Liver (tissue), 9 donors: ENCODE data around the gene C14orf180. TPM values are rescaled to one million over a fixed set of nuclear protein-coding genes. Genes with fewer than 3 reads are reported as not detected.

ENCODE experiments used
- DNase-seq: peaks from one replicate; pipeline ENCODE4 v3.0.0-alpha.2; 2017; ENCODE audit warnings: low spot score
- H3K27ac ChIP-seq, 2 donors: one replicate each; pipeline ENCODE4 v1.7.0; 2013; ENCODE audit warnings: inconsistent platforms in 2 of 2, low read length in 2 of 2, control low read depth in 1 of 2, low read depth in 1 of 2, mild to moderate bottlenecking in 1 of 2
- H3K27me3 ChIP-seq, 4 donors: one replicate each; pipeline versions ENCODE4 v1.6.1 to v1.7.0; 2013; ENCODE audit warnings: low read length in 3 of 4, inconsistent platforms in 1 of 4, mild to moderate bottlenecking in 1 of 4, moderate library complexity in 1 of 4; ENCODE audit not compliant: control insufficient read depth in 4 of 4, insufficient read depth in 4 of 4
- H3K36me3 ChIP-seq, 4 donors: one replicate each; pipeline versions ENCODE4 v1.6.1 to v1.7.0; 2013; ENCODE audit warnings: low read length in 3 of 4, mild to moderate bottlenecking in 3 of 4, low read depth in 1 of 4, moderate library complexity in 1 of 4; ENCODE audit not compliant: control insufficient read depth in 4 of 4, insufficient read depth in 3 of 4
- H3K4me1 ChIP-seq, 4 donors: one replicate each; pipeline versions ENCODE4 v1.6.1 to v1.7.0; 2013; ENCODE audit warnings: low read length in 3 of 4, mild to moderate bottlenecking in 3 of 4, moderate library complexity in 1 of 4; ENCODE audit not compliant: control insufficient read depth in 4 of 4, insufficient read depth in 4 of 4
- H3K4me3 ChIP-seq, 3 donors: one replicate each; pipeline versions ENCODE4 v1.6.1 to v1.7.0; 2013; ENCODE audit warnings: low read length in 3 of 3, control low read depth in 1 of 3, low read depth in 1 of 3, mild to moderate bottlenecking in 1 of 3
- H3K9ac ChIP-seq, 2 donors: one replicate each; pipeline ENCODE4 v1.7.0; 2013; ENCODE audit warnings: low read length in 2 of 2, mild to moderate bottlenecking in 2 of 2, moderate library complexity in 2 of 2, control low read depth in 1 of 2, low read depth in 1 of 2
- H3K9me3 ChIP-seq, 4 donors: one replicate each; pipeline versions ENCODE4 v1.6.1 to v1.7.0; 2013; ENCODE audit warnings: low read length in 3 of 4; ENCODE audit not compliant: control insufficient read depth in 4 of 4
- CTCF ChIP-seq: fragments of 150-350 bp; IDR thresholded peaks from 2 replicates; pipeline ENCODE4 v1.5.1; 2017; ENCODE audit warnings: improper control_type of control experiment, low read depth, low read length; ENCODE audit not compliant: missing input control
- EGR1 ChIP-seq, 2 donors: IDR thresholded peaks; 2 replicates each; pipeline ENCODE4 v1.6.1; 2016 to 2018; ENCODE audit warnings: antibody characterized with exemption in 2 of 2, low read depth in 2 of 2
- FOXA1 ChIP-seq: IDR thresholded peaks from 2 replicates; pipeline ENCODE4 v1.6.1; 2016; ENCODE audit warnings: antibody characterized with exemption
- FOXA2 ChIP-seq: IDR thresholded peaks from 2 replicates; pipeline ENCODE4 v1.6.1; 2016; ENCODE audit warnings: antibody characterized with exemption
- GABPA ChIP-seq, 2 donors: IDR thresholded peaks in 1 of 2; conservative IDR thresholded peaks in 1 of 2; 2 replicates each; pipeline ENCODE4 v1.6.1; 2016; ENCODE audit warnings: antibody characterized with exemption in 2 of 2, mild to moderate bottlenecking in 1 of 2, moderate library complexity in 1 of 2
- HNF4A ChIP-seq, 2 donors: conservative IDR thresholded peaks; 2 replicates each; pipeline ENCODE4 v1.6.1; 2016; ENCODE audit warnings: antibody characterized with exemption in 2 of 2, mild to moderate bottlenecking in 2 of 2
- HNF4G ChIP-seq: IDR thresholded peaks from 2 replicates; pipeline ENCODE4 v1.6.1; 2016; ENCODE audit warnings: antibody characterized with exemption
- JUND ChIP-seq, 2 donors: IDR thresholded peaks; 2 replicates each; pipeline ENCODE4 v1.6.1; 2016; ENCODE audit warnings: antibody characterized with exemption in 2 of 2
- NR2F2 ChIP-seq: IDR thresholded peaks from 2 replicates; pipeline ENCODE4 v1.6.1; 2016; ENCODE audit warnings: antibody characterized with exemption
- RAD21 ChIP-seq, 2 donors: IDR thresholded peaks; 2 replicates each; pipeline ENCODE4 v1.6.1; 2016; ENCODE audit warnings: antibody characterized with exemption in 2 of 2, mild to moderate bottlenecking in 2 of 2
- REST ChIP-seq: IDR thresholded peaks from 2 replicates; pipeline ENCODE4 v1.6.1; 2016; ENCODE audit warnings: antibody characterized with exemption, mild to moderate bottlenecking
- RXRA ChIP-seq, 2 donors: IDR thresholded peaks; 2 replicates each; pipeline ENCODE4 v1.6.1; 2017 to 2018; ENCODE audit warnings: antibody characterized with exemption in 2 of 2, mild to moderate bottlenecking in 1 of 2
- SP1 ChIP-seq: IDR thresholded peaks from 2 replicates; pipeline ENCODE4 v1.6.1; 2018; ENCODE audit warnings: antibody characterized with exemption, mild to moderate bottlenecking
- TAF1 ChIP-seq: conservative IDR thresholded peaks from 2 replicates; pipeline ENCODE4 v1.6.1; 2016; ENCODE audit warnings: antibody characterized with exemption, mild to moderate bottlenecking
- YY1 ChIP-seq: IDR thresholded peaks from 2 replicates; pipeline ENCODE4 v1.6.1; 2016; ENCODE audit warnings: antibody characterized with exemption, mild to moderate bottlenecking
- ZBTB33 ChIP-seq: IDR thresholded peaks from 2 replicates; pipeline ENCODE4 v1.6.1; 2016; ENCODE audit warnings: antibody characterized with exemption
- WGBS: extraction: QIAGEN DNeasy Blood & Tissue Kit; methylation state at CpG from one replicate; pipeline ENCODE4 v1.1.7; 2013; 5-methylcytosine and 5-hydroxymethylcytosine counted together
- polyA plus RNA-seq, 2 donors: library from polyadenylated mRNA; stranded (reverse) in 1 of 2; unstranded in 1 of 2; fragments of 200-250 nt in 1 of 2; fragments of >200 nt in 1 of 2; fragmentation: Nextera tagmentation in 1 of 2; extraction: Ambion mirVana in 1 of 2; gene quantifications; one replicate each; pipeline versions ENCODE4 v1.2.1 to v1.2.3, GENCODE V29; 2013 to 2015
- total RNA-seq, 2 donors: library from RNA; depleted of rRNA; stranded (reverse); fragments of >200 nt; gene quantifications; one replicate each; pipeline ENCODE4 v1.2.3, GENCODE V29; 2014
- TF ChIP-seq, protein P1 (sequence below): IDR thresholded peaks from 2 replicates; pipeline ENCODE4 v1.6.1; 2016; ENCODE audit warnings: antibody characterized with exemption
- TF ChIP-seq, protein P2 (sequence below): IDR thresholded peaks from 2 replicates; pipeline ENCODE4 v1.6.1; 2016; ENCODE audit warnings: antibody characterized with exemption
- donor health status: healthy.
- donor health status: healthy.
- donor health status: healthy.
- donor health status: healthy.
- donor health status: healthy.

The C14orf180 gene
- total and polyA plus RNA-seq, 4 donors, result 0.09 to 4.0 (median 2.9) TPM

GRCh38 chr14:104592785-104593184 is 13.2 kb downstream of the C14orf180 start (continued):
- no peak for TF ChIP-seq ZBTB33

DNA sequence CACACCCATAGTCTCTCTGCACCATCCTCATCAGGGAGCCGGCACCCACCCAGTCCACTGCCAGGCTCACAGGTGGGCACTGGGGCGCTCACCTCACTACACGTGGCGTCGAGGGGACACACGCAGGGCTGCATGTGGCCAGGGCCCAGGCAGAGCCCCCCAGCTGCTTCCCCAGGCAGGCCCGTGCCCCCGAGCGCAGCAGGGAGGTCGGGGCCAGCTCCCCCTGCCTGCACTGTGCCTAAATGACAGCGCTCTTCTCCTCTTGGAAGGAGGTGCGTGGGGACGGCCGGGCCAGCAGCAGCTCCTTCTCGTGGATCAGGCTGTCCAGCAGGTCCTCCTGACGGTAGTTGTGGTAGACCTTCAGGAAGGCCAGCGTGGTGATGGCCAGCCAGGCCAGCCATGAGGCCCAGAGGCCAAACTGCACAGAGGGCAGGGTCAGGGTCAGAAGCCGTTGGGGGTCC is 13.7 kb downstream of the C14orf180 start:
- H3K4me3 ChIP-seq, result no peak overlapping the region
- no peak overlapping the region for H3K27ac ChIP-seq
- no peak for DNase-seq
- H3K9ac ChIP-seq, result no peak overlapping the region
- no peaks in the 10 kb centered on the region for H3K9me3 ChIP-seq
- no peaks in the 10 kb centered on the region for H3K4me1 ChIP-seq
- peaks cover 0 to 2% (median 0%) of the 10 kb centered on the region in 4 donors for H3K27me3 ChIP-seq
- WGBS, result 70% methylated on average over 18 of the region's 18 CpGs
- no peaks in the 10 kb centered on the region for H3K36me3 ChIP-seq
- TF ChIP-seq GABPA (IDR thresholded peaks at IDR 0.05 in 1 of 2, conservative IDR thresholded peaks at IDR 0.05 in 1 of 2), result no peak
- no peak for TF ChIP-seq HNF4A (conservative IDR thresholded peaks at IDR 0.05)
- TF ChIP-seq TAF1, result no peak
- no peak for TF ChIP-seq CTCF
- TF ChIP-seq RAD21 (IDR thresholded peaks at IDR 0.05), result no peak
- TF ChIP-seq REST, result no peak
- no peak for TF ChIP-seq ZBTB33
- TF ChIP-seq SP1, result no peak
- no peak for TF ChIP-seq FOXA1
- TF ChIP-seq, protein P1, sequence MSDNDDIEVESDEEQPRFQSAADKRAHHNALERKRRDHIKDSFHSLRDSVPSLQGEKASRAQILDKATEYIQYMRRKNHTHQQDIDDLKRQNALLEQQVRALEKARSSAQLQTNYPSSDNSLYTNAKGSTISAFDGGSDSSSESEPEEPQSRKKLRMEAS, result no peak
- TF ChIP-seq NR2F2, result no peak
- no peak for TF ChIP-seq HNF4G
- TF ChIP-seq YY1, result no peak
- TF ChIP-seq, protein P2, sequence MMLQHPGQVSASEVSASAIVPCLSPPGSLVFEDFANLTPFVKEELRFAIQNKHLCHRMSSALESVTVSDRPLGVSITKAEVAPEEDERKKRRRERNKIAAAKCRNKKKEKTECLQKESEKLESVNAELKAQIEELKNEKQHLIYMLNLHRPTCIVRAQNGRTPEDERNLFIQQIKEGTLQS, result no peak
- TF ChIP-seq JUND (IDR thresholded peaks at IDR 0.05), result no peak
- TF ChIP-seq RXRA (IDR thresholded peaks at IDR 0.05), result no peak
- no peak for TF ChIP-seq EGR1 (IDR thresholded peaks at IDR 0.05; ENCODE audit: low read depth in 2 of 2)
- TF ChIP-seq FOXA2, result no peak
